HG02870 (cell line): ENCODE measurements around the gene ZFP3.
"Not testable (repeated sequence)": the region's sequence is repeated elsewhere in the genome, so short reads cannot be mapped to it uniquely, and the experiment has no call there.

Experiments used
- ATAC-seq: cut with Tn5 transposase; IDR thresholded peaks from one replicate; pipeline ENCODE4 v1.9.1; 2021; ENCODE audit warnings: mild to moderate bottlenecking, moderate library complexity; ENCODE audit not compliant: unreplicated experiment

ZFP3 gene

DNA sequence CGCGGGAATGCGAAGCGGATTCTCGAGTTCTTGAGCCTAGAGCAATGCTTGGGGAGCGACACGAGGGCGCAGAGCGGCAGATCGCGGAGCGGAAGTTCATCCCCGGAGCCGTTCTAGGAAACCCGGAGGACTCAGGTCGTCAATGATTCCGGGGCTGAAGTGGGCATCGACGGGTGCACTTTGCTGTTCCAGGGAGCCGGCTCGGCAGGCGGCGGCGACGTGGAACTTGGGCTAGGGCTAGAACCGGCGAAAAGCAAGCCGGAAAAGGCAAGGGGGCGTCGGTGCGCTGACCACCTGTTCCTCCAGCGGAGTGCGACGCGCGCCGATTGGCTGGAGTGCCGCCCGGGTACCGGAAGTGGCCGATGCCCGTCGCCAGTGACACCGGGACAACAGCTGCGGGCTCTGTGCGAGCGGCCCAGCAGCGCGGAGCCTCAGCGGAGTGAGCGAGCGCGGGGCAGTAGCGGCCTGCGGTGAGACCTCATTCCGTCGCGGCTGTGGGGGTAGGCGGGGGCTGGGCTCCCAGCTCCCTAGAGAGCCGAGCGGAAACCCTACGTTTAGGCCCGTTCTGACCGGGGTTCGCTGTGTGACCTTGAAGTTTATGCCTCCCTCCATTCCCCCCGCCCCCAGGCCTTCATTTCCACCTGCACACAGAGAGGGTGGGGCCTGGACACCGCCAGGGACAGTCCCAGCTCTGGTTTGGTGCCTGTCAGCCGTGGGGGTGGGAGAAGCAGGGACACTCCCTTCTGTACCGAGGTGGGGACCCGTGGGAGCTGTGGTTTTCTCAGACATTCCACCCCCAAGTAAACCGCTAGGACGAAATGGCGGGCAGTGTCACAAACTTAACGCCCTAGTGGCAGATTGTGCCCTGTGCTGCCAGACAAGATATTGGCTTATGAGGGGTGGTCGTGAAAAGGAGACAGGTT is at the start of gene ZFP3:
Gene ZFP3, plus strand, starts transcription at position 362 of the 923 bp plus-strand sequence. CDS start 13,038 bp downstream, outside the sequence.
- ATAC-seq: peak; percentile 72

DNA sequence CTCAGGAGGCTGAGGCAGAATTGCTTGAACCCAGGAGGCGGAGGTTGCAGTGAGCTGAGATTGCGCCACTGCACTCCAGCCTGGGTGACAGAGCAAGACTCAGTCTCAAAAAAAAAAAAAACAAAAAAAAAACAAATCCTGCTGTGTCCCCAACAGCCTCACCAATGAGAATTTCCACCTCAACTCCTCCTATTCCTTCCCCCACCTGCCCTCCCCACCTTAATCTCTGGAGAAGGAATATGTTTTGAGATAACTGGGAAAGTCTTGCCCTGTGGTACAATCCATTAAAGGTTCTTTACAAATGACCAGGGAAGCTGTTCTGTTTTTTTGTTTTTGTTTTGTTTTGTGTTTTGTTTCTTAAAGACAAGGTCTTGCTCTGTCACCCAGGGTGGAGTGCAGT is 48.1 kb upstream of the ZFP3 start:
- ATAC-seq: not testable (repeated sequence)

GRCh38 chr17:5031365-5032082 is 46.7 kb upstream of the ZFP3 start:
- ATAC-seq: no peak

GRCh38 chr17:5032865-5033264 is 45.4 kb upstream of the ZFP3 start:
- ATAC-seq: no peak

DNA sequence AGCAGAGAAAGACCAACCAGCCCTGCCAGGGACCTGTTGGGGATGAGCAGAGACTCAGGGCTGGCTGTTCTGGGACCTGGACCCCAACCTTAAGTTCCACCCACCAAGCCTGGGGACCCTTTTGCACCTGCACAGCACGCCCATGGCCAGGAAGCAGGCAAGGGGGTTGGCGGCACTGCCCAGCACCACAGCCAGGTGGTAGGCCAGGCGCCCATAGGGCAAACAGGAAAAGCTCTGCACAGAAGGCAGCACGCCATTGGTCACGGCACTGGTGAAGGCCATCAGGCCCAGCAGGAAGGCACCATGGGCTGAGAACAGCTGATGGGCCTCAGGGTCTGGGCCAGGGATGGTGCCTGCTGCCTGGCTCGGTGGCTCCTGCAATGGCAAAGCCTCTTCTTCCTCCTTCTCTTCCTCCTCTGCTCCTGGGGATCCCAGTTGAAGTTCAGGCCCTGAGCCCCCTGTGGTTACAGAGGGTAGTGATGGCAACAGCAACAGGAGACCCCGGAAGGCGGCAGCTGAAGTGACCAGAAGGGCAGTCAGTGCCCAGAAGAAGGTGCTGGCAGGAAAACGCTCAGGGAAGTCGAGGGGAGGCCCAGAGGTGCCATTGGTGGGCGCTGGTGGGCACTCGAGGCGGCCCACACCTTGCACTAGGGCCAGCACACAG is 44.8 kb upstream of the ZFP3 start:
- no peak for ATAC-seq

DNA sequence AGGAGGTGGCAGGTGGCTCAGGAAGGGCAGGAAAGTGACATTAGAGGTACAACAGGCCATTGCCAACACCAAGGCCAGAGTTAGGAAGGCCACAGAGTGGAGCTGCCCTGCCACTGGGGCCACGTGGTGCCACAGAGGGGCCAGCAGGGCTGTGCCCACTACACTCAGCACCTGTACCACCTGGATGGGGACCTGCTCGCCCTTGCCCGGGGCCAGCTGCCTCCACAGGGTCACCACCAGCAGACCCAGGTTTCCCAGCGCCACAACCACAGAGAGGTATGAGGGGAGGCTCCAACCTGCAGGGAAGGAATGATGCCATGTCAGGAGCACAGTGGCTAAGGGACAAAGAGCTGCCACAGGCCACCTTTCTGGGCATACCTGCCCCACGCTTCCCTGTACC is 44.2 kb upstream of the ZFP3 start:
- ATAC-seq: no peak

GRCh38 chr17:5034651-5035050 is 43.6 kb upstream of the ZFP3 start:
- ATAC-seq: no peak

DNA sequence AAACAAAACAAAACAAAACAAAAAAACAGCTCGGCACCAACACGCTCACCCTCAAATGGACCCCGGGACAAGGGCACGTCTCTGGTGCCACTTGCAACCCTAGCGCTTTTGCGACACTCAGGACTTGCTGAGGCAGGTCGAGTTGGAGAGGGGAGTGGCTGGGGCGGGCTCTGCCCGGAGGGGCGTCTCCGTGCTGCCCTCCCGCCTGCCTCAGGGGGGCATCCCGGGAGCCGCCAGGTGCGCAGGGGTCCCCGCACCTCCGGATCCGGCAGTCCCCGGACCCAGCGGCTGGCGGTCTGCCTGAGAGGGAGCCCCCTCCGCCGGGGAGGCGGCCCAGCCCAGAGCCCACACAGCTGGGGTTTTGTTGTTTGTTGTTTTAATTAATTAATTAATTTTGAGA is 43.0 kb upstream of the ZFP3 start, which contains the start of gene SLC52A1:
Gene SLC52A1, minus strand, starts transcription at position 112 of the 400 bp plus-strand sequence. CDS start 820 bp downstream, outside the sequence.
- no peak for ATAC-seq

DNA sequence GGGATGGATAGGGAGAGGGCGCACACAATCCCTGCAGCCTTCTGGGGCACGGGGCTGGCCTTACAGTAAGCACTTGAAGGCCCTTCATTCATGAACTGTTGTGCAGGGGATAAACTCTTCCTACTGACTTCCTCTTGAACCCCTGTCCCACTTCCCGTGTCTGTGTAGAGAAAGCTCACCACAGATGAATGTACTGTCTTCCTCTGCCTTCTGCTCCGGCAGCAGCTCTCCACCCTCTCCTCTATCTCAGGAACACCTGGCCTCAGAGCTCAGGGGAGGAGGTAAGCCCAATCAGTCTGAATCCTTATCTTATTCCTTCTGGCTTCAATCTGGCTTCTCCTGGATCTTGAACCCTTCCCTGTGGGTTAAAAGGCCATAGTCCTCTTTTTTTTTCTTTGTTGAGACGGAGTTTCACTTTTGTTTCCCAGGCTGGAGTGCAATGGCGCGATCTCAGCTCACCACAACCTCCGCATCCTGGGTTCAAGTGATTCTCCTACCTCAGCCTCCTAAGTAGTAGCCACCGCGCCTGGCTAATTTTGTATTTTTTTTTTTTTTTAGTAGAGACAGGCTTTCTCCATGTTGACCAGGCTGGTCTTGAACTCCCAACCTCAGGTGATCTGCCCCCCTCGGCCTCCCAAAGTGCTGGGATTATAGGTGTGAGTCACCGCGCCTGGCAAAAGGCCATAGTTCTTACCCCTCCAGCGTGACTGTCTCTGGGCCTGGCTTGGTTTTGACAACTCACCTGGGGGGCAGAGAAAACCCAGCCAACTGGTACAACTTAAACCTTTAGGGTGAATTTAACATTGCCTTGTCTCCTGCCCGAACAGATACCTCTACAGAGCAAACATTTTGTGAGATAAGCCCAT is 35.9 kb upstream of the ZFP3 start:
- no peak for ATAC-seq

- ATAC-seq: no peak
Measured at GRCh38 chr17:5043524-5043923, 34.7 kb upstream of the ZFP3 start.

DNA sequence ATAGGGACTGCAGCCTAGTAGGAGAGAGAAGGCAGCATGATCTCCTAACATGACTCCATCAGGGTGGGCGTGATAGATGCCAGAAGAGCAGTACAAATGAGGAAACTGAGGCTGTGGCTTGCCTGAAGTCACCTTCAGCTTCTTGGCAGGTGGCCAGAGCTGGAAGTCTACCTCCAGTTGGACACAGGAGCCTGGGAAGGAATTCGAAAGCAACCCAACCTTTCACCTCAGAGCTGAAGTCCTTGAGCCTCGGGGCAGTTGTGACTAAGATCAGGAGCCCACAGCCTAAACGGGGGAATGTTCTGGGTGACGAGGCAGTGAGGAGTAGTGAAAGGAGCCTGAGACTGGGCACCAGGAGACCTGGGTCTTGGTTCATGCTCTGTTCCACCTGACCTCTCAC is 33.6 kb upstream of the ZFP3 start:
- ATAC-seq: no peak

- no peak for ATAC-seq
Measured at GRCh38 chr17:5045496-5045895, 32.8 kb upstream of the ZFP3 start.

- ATAC-seq: no peak
Measured at GRCh38 chr17:5047446-5047845, 30.8 kb upstream of the ZFP3 start.

- ATAC-seq: no peak
Measured at GRCh38 chr17:5049314-5049841, 28.9 kb upstream of the ZFP3 start.

DNA sequence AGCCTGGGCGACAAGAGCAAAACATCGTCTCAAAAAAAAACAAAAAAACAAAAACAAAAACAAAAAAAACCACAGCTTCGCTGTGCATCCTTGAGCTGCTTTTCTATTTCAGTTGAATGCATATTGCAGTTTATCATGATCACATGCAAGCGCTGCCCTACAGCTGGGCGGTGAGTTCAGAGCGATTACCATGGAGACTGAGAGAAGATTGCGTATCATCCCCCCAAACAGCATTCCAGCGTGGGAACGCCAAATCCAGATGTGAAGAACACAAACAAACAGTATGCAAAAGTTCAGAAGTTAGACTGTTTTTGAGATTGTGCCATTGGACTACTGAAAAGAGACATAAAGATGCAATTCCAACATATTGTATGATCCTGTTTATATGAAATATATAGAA is 28.0 kb upstream of the ZFP3 start:
- ATAC-seq: no peak

GRCh38 chr17:5055543-5055942 is 22.7 kb upstream of the ZFP3 start:
- ATAC-seq: no peak

DNA sequence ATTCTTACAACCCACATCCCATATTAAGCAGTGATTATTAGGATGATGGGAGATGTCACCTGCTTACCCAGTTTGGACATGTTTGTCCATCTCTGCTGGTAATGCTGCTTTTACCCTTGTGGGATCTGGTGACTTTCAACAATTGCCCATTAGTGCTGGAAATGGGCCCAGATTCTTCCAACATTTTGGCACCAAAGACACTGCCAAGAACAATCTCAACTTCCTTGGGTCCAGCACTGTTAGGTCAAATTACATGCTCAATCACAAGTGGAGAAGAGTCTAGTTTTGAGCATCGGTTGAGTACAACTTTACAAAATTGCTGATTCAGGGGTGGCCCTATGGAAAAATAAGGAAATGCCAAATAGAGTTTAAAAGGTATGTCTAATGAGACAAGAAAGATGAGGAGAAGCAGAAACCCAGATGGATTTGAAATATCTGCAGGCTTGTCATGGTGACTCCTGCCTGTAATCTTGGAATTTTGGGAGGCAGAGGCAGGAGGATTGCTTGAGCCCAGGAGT is 13.0 kb upstream of the ZFP3 start:
- ATAC-seq: no peak

GRCh38 chr17:5068236-5068635 is 10.0 kb upstream of the ZFP3 start:
- no peak for ATAC-seq

GRCh38 chr17:5069724-5070123 is 8.5 kb upstream of the ZFP3 start:
- no peak for ATAC-seq

DNA sequence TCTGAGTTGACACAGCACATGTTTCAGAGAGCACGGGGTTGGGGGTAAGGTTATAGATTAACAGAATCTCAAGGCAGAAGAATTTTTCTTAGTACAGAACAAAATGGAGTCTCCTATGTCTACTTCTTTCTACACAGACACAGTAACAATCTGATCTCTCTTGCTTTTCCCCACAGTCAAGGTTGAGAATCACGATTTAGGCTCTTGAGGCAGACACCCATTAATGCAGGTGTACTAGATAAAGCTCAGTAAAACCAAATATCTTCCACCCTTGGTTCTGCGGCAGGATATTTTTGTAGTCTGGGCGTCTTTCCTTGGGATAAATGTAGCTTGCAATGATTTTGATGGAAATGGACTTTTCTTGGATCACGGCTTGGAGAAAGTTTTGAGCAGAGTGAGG is 2.8 kb upstream of the ZFP3 start:
- ATAC-seq: not testable (repeated sequence)
